NCI-H2081 treated with DMSO at 0.1 percent for 48 hours (cell line): ENCODE data around the gene PDGFB.

Source experiments
- DNase-seq: peaks from one replicate; lab custom pipeline; 2025; lab: John Stamatoyannopoulos, UW

Gene PDGFB

DNA sequence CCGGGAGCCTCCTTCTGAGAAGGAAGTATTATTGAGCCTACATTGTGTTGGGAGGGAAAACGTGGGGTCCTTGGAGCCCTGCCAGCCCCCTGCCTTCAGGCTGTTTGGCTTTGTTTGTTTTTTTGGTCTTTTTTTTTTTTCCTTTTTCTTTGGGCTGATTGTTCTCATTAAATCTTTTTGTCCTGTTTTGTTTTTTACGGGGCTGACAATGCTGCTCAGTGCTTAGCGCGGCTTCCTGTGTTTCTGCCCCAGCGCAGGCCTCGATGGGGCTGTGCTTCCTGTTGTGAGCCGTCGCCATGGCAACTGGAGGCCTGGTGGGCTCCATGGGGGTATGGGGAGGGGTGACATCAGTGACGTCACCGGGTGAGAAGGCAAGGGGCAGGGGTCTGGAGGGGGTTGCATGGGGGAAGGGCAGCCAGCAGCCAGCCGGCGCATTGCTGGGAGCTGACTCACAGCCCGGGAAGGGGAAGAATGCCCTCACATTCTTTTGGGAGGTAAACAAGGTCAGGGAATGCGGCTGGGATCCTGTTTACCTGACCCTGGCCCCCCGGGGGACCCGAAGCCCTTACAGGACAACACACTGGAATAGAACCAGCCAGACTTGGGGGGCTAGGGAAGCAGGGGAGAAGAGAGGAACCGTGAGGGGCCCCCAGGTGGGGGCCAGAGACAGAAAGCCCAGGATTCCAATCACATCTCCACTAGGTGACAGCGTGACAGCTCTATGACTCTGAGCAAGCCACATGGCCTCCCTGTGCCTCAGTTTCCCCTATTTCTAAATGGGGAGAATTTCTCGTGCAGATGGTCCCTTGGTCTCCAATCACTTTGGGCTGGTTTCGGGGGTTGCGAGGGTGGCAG, 70.1 kb downstream of the PDGFB start:
- DNase-seq, result no peak

DNA sequence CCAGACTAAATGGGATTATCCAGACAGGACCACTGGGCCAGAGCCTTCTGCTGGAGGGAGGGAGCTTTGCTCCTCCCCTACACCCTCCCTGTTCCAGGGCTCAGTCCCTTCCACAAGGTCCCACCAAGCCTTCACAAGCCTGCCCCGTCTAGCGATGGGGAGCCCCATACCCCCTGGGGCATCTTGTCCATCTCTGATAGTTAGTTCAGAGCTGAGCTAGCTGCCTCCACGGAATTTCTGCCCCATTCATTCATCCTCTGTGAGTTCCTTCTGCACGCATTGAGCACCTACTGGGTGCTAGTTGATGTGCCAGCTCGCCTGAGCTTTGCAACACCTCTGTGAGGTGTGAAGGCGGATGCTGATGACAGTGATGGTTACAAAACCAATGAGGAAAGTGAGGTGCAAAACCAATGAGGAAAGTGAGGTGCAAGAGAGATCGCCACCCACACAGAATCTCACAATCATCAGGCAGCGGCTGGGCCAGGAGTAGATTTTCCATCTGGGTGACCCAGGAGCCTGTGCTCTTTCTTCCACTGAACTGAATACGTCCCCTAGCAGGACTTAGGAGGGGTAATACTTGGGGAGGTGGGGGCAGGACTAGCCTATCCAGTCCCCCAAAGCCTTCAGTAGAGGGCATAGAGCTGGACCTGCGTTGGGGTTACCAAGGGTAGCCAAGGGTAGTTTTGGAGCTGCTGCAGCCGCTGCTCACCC, 70.8 kb downstream of the PDGFB start:
- DNase-seq, result no peak
